Psoas muscle (tissue), 8 donors: ENCODE measurements around the gene GCH1. TPM values are rescaled to one million over a fixed set of nuclear protein-coding genes. Genes with fewer than 3 reads are reported as not detected.

Experiments used
- ATAC-seq, 4 donors: fragments of 200-7000 bp; cut with Tn5 transposase; one replicate each; pipeline ENCODE4 v1.9.1; 2020; ENCODE audit warnings: moderate library complexity in 3 of 4, mild to moderate bottlenecking in 2 of 4
- DNase-seq, 2 donors: peaks; one replicate each; pipeline ENCODE4 v3.0.0-alpha.2; 2020
- H3K27ac ChIP-seq: fragments of 200-600 bp; one replicate; pipeline ENCODE4 v1.8.0; 2022
- H3K27me3 ChIP-seq, 3 donors: fragments of 200-600 bp in 1 of 3; one replicate each; pipeline versions ENCODE4 v1.6.1 to v1.8.0; 2013 to 2022; ENCODE audit warnings: low read length in 2 of 3, mild to moderate bottlenecking in 2 of 3, moderate library complexity in 1 of 3; ENCODE audit not compliant: insufficient read depth in 3 of 3
- H3K36me3 ChIP-seq, 2 donors: fragments of 200-600 bp in 1 of 2; one replicate each; pipeline versions ENCODE4 v1.6.1 to v1.8.0; 2013 to 2022; ENCODE audit warnings: low read depth in 1 of 2, mild to moderate bottlenecking in 1 of 2, moderate library complexity in 1 of 2; ENCODE audit not compliant: insufficient read depth in 1 of 2
- H3K4me1 ChIP-seq: fragments of 200-600 bp; one replicate; pipeline ENCODE4 v1.8.0; 2022
- H3K4me3 ChIP-seq: fragments of 200-600 bp; one replicate; pipeline ENCODE4 v1.8.0; 2022; ENCODE audit warnings: mild to moderate bottlenecking
- H3K9me3 ChIP-seq: fragments of 200-600 bp; one replicate; pipeline ENCODE4 v1.8.0; 2022
- CTCF ChIP-seq: fragments of 200-600 bp; IDR thresholded peaks from one replicate; pipeline ENCODE4 v1.8.0; 2022; ENCODE audit warnings: antibody characterized with exemption
- WGBS, 3 donors: extraction: QIAGEN DNeasy Blood & Tissue Kit; methylation state at CpG; one replicate each; pipeline versions ENCODE4 v1.1.6 to v1.1.7; 2013; 5-methylcytosine and 5-hydroxymethylcytosine counted together
- intact Hi-C, 2 donors: fragments of 100-400 bp; cut with DNase I; formaldehyde crosslinking; loops; one replicate each; pipeline versions ENCODE4 v1.11.0 to v1.14.2; 2022
- polyA plus RNA-seq, 3 donors: library from polyadenylated mRNA; stranded (reverse); fragments of 200-250 nt; gene quantifications; one replicate each; pipeline ENCODE4 v1.2.3, GENCODE V29; 2013
- total RNA-seq, 4 donors: library from RNA; stranded (reverse); fragmentation: NEBNext Ultra II Directional in 2 of 4; extraction: Animal tissue kit (Norgen Biotek cat#: 25700) in 2 of 4; gene quantifications; one replicate each; pipeline versions ENCODE4 v1.2.1 to v1.2.4, GENCODE V29; 2021 to 2023
- donor health status: healthy with polysubstance abuse.
- donor health status: DM: no; HTN: no; CAD: no; lungs with moderate emphysema.
- donor health status: Bipolar disorder and iron deficiency.
- donor health status: healthy.
- donor health status: DM: yes; HTN: yes; CAD: no.
- donor health status: DM: no; HTN: no; CAD: no.
- donor health status: DM: no; HTN: no; CAD: no.
- donor health status: DM: yes; HTN: yes; CAD: no.

GCH1 gene
- total and polyA plus RNA-seq, 7 donors, result 0.65 to 1.4 (median 1.1) TPM

GRCh38 chr14:54942913-54943312 lies 40.3 kb upstream of the GCH1 start:
- no peak for TF ChIP-seq CTCF
- H3K4me1 ChIP-seq, result no peaks in the 10 kb centered on the region
- ATAC-seq (no peak), DNase-seq (no peak)
- intact Hi-C loops, result no loop called here
- H3K36me3 ChIP-seq, result no peaks in the 10 kb centered on the region
- H3K27me3 ChIP-seq, result no peaks in the 10 kb centered on the region
- no peak overlapping the region for H3K4me3 ChIP-seq
- no peak overlapping the region for H3K27ac ChIP-seq
- no peaks in the 10 kb centered on the region for H3K9me3 ChIP-seq
- WGBS, 3 donors, result 89 to 96% (median 91%) methylated on average over 4 of the region's 4 CpGs

- H3K36me3 ChIP-seq, result no peaks in the 10 kb centered on the region
- H3K4me3 ChIP-seq, result no peak overlapping the region
- H3K27ac ChIP-seq, result no peak overlapping the region
- intact Hi-C loops, result no loop called here
- TF ChIP-seq CTCF, result no peak
- DNase-seq, result no peak
- ATAC-seq, result no peak
- no peaks in the 10 kb centered on the region for H3K4me1 ChIP-seq
- 94 to 99% (median 98%) methylated on average over 1 of the region's 1 CpG for WGBS, 3 donors
- H3K9me3 ChIP-seq, result no peaks in the 10 kb centered on the region
- no peaks in the 10 kb centered on the region for H3K27me3 ChIP-seq
Measured at GRCh38 chr14:54936816-54937215, 34.2 kb upstream of the GCH1 start.

- ATAC-seq (no peak), DNase-seq (no peak)
- 93 to 99% (median 96%) methylated on average over 5 of the region's 5 CpGs for WGBS, 3 donors
- Histone ChIP-seq H3K4me3 (no peak overlapping the region), H3K27me3 (no peaks in the 10 kb centered on the region), H3K4me1 (no peaks in the 10 kb centered on the region), H3K9me3 (no peaks in the 10 kb centered on the region), H3K36me3 (no peaks in the 10 kb centered on the region), H3K27ac (no peak overlapping the region)
- TF ChIP-seq CTCF, result no peak
- intact Hi-C loops, result no loop called here
Measured at GRCh38 chr14:54935958-54936357, 33.3 kb upstream of the GCH1 start.

GRCh38 chr14:54935100-54935499 lies 32.5 kb upstream of the GCH1 start:
- no peaks in the 10 kb centered on the region for H3K9me3 ChIP-seq
- no peak for TF ChIP-seq CTCF
- DNase-seq (no peak), ATAC-seq (no peak)
- H3K27ac ChIP-seq, result no peak overlapping the region
- WGBS, 3 donors, result 50 to 51% (median 50%) methylated on average over 2 of the region's 2 CpGs
- H3K4me1 ChIP-seq, result no peaks in the 10 kb centered on the region
- H3K4me3 ChIP-seq, result no peak overlapping the region
- no peaks in the 10 kb centered on the region for H3K27me3 ChIP-seq
- H3K36me3 ChIP-seq, result no peaks in the 10 kb centered on the region
- intact Hi-C loops, result no loop called here

GRCh38 chr14:54933006-54933405 lies 30.4 kb upstream of the GCH1 start:
- Histone ChIP-seq H3K36me3 (no peaks in the 10 kb centered on the region), H3K4me3 (no peak overlapping the region), H3K27ac (no peak overlapping the region), H3K4me1 (no peaks in the 10 kb centered on the region), H3K27me3 (no peaks in the 10 kb centered on the region), H3K9me3 (no peaks in the 10 kb centered on the region)
- ATAC-seq, result no peak
- intact Hi-C loops, result no loop called here
- TF ChIP-seq CTCF, result no peak
- no peak for DNase-seq
- 81 to 98% (median 92%) methylated on average over 1 of the region's 1 CpG for WGBS, 3 donors
